Peyer's patch (tissue), 4 donors: ENCODE results near the gene NEU2. TPM values are rescaled to one million over a fixed set of nuclear protein-coding genes. Genes with fewer than 3 reads are reported as not detected.

Experiments
- DNase-seq, 3 donors: peaks; one replicate each; pipeline ENCODE4 v3.0.0-alpha.2; 2017 to 2019
- H3K27ac ChIP-seq, 4 donors: fragments of 200-600 bp; sonication (generic); one replicate each; pipeline ENCODE4 v1.5.1; 2016 to 2019
- H3K27me3 ChIP-seq, 2 donors: fragments of 200-600 bp; sonication (generic); one replicate each; pipeline ENCODE4 v1.5.1; 2019
- H3K36me3 ChIP-seq, 3 donors: fragments of 200-600 bp; sonication (generic); one replicate each; pipeline ENCODE4 v1.5.1; 2016 to 2019
- H3K4me1 ChIP-seq, 4 donors: fragments of 200-600 bp; sonication (generic); one replicate each; pipeline ENCODE4 v1.5.1; 2016 to 2019
- H3K4me3 ChIP-seq, 4 donors: fragments of 200-600 bp; sonication (generic); 1 replicate in 3 of 4; 2 replicates in 1 of 4; pipeline ENCODE4 v1.5.1; 2016 to 2019; ENCODE audit warnings: mild to moderate bottlenecking in 1 of 4
- H3K9me3 ChIP-seq, 4 donors: fragments of 200-600 bp; sonication (generic); one replicate each; pipeline ENCODE4 v1.5.1; 2016 to 2019; ENCODE audit warnings: mild to moderate bottlenecking in 1 of 4
- POLR2A ChIP-seq, 2 donors: fragments of 450-650 bp; IDR thresholded peaks; one replicate each; pipeline ENCODE4 v1.5.1; 2017; ENCODE audit warnings: antibody characterized with exemption in 2 of 2, mild to moderate bottlenecking in 2 of 2, moderate library complexity in 2 of 2
- total RNA-seq, 4 donors: library from RNA; depleted of rRNA; stranded (reverse); fragments of >200 nt; gene quantifications; one replicate each; pipeline ENCODE4 v1.1.0, GENCODE V29; 2016
- TF ChIP-seq, protein P1 (sequence below), 6 experiments: fragments of 450-650 bp in 4 of 6; fragments of 200-600 bp in 2 of 6; sonication (generic) in 1 of 6; IDR thresholded peaks; one replicate each; pipeline ENCODE4 v1.5.1; 2017 to 2019; ENCODE audit warnings: antibody characterized with exemption in 6 of 6, mild to moderate bottlenecking in 3 of 6, moderate library complexity in 1 of 6

The NEU2 gene
- total RNA-seq, 4 donors from 2014 or later, result not detected

GRCh38 chr2:233007270-233007669 lies 25.2 kb upstream of the NEU2 start:
- H3K4me3 ChIP-seq, result no peak overlapping the region
- H3K36me3 ChIP-seq, result peaks cover 0 to 4% (median 0%) of the 10 kb centered on the region in 3 donors
- H3K9me3 ChIP-seq, result no peaks in the 10 kb centered on the region
- H3K27me3 ChIP-seq, result no peaks in the 10 kb centered on the region
- peaks cover 0 to 4% (median 0%) of the 10 kb centered on the region in 4 donors for H3K4me1 ChIP-seq
- DNase-seq, result no peak
- TF ChIP-seq POLR2A (IDR thresholded peaks at IDR 0.05), result no peak
- TF ChIP-seq, protein P1, sequence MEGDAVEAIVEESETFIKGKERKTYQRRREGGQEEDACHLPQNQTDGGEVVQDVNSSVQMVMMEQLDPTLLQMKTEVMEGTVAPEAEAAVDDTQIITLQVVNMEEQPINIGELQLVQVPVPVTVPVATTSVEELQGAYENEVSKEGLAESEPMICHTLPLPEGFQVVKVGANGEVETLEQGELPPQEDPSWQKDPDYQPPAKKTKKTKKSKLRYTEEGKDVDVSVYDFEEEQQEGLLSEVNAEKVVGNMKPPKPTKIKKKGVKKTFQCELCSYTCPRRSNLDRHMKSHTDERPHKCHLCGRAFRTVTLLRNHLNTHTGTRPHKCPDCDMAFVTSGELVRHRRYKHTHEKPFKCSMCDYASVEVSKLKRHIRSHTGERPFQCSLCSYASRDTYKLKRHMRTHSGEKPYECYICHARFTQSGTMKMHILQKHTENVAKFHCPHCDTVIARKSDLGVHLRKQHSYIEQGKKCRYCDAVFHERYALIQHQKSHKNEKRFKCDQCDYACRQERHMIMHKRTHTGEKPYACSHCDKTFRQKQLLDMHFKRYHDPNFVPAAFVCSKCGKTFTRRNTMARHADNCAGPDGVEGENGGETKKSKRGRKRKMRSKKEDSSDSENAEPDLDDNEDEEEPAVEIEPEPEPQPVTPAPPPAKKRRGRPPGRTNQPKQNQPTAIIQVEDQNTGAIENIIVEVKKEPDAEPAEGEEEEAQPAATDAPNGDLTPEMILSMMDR (IDR thresholded peaks at IDR 0.05), result no peak
- H3K27ac ChIP-seq, result no peak overlapping the region

DNA sequence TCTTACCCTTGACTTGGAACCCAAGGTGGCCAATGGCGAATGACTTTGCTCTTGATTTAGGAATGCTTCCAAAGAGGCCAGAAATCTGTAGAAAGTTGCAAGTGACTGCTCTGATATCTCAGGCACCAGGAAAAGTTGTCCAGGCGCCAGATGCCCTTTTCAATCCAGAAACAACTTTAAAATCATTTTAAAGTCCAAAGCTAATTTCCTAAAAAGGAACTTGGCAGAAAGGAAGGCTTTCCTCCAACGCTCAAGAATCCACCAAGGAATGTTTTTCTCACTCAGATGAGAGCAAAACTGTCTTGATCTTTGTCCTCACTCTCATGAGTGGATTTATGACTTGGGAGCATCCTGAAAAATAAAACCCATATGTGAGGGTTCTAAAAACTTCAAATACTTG lies 24.7 kb upstream of the NEU2 start:
- no peak for DNase-seq
- Histone ChIP-seq H3K27me3 (no peaks in the 10 kb centered on the region), H3K36me3 (peaks cover 0 to 4% (median 0%) of the 10 kb centered on the region in 3 donors), H3K4me3 (no peak overlapping the region), H3K9me3 (no peaks in the 10 kb centered on the region), H3K4me1 (peaks cover 0 to 4% (median 0%) of the 10 kb centered on the region in 4 donors), H3K27ac (no peak overlapping the region)
- no peak for TF ChIP-seq POLR2A (IDR thresholded peaks at IDR 0.05)
- TF ChIP-seq, protein P1 (IDR thresholded peaks at IDR 0.05), result no peak

- Histone ChIP-seq H3K27me3 (no peaks in the 10 kb centered on the region), H3K27ac (no peak overlapping the region), H3K36me3 (peaks cover 0 to 4% (median 0%) of the 10 kb centered on the region in 3 donors), H3K4me1 (peaks cover 0 to 8% (median 0%) of the 10 kb centered on the region in 4 donors), H3K4me3 (no peak overlapping the region), H3K9me3 (no peaks in the 10 kb centered on the region)
- TF ChIP-seq POLR2A (IDR thresholded peaks at IDR 0.05), result no peak
- TF ChIP-seq, protein P1 (IDR thresholded peaks at IDR 0.05), result no peak
- DNase-seq, result peak in 1 of 3 donors; percentile 25
Measured at GRCh38 chr2:233009661-233010060, 22.8 kb upstream of the NEU2 start.

DNA sequence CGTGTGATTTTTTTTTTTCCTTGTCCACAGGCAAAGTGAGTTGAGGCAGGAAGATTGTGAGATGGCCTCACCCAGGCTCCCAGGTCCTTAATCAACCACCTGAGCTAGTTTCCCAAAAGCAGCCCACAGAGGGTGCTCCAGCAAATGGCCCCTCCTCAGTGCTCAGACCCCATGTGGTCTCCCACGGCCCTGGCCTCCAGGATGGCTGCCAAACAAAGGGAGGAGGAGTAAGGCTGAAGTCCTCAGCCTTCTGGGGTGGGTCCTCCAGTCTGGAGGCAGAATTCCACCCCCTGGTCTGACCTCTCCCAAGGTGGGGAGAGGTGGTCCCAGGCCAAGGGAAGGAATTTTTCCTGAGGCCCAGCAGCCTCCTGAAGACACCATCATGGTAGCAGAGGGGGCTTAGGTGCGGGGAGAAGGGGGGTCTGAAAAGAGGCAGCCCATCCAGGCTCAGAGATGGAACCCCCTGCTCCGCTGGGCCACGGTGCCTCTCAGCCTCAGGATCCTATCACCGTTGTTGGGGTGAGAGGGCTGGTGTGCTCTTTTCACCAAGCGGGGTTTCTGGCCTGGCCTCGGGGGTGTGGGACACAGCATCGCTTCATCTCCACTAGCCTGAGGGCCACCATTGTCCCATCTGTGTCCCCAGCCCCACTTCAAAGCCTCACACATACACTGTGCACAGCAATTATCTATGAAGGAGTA lies 21.8 kb upstream of the NEU2 start:
- Histone ChIP-seq H3K27ac (no peak overlapping the region), H3K9me3 (no peaks in the 10 kb centered on the region), H3K36me3 (peaks cover 0 to 4% (median 0%) of the 10 kb centered on the region in 3 donors), H3K4me1 (peaks cover 0 to 8% (median 0%) of the 10 kb centered on the region in 4 donors), H3K27me3 (no peaks in the 10 kb centered on the region), H3K4me3 (peak overlapping the region in 2 of 4 donors; percentile 50 to 57)
- DNase-seq, result peak in 1 of 3 donors; percentile 29
- TF ChIP-seq POLR2A (IDR thresholded peaks at IDR 0.05), result no peak
- TF ChIP-seq, protein P1 (IDR thresholded peaks at IDR 0.05), result no peak

GRCh38 chr2:233011268-233011650 lies 21.2 kb upstream of the NEU2 start:
- TF ChIP-seq POLR2A (IDR thresholded peaks at IDR 0.05), result no peak
- TF ChIP-seq, protein P1 (IDR thresholded peaks at IDR 0.05), result no peak
- Histone ChIP-seq H3K27ac (peak overlapping the region in 1 of 4 donors; percentile 68), H3K9me3 (no peaks in the 10 kb centered on the region), H3K36me3 (peaks cover 0 to 4% (median 0%) of the 10 kb centered on the region in 3 donors), H3K27me3 (no peaks in the 10 kb centered on the region), H3K4me3 (peak overlapping the region in 3 of 4 donors; percentile 17 to 57 (median 50)), H3K4me1 (peaks cover 0 to 8% (median 0%) of the 10 kb centered on the region in 4 donors)
- DNase-seq, result peak in 1 of 3 donors; percentile 26
